ENCODE results near the gene POLR2E. TPM values are rescaled to one million over a fixed set of nuclear protein-coding genes. Genes with fewer than 3 reads are reported as not detected.

Gene POLR2E
- total and polyA plus RNA-seq, 8 donors, result 40.0 to 69.4 (median 61.3) TPM

- peak; percentile 36 to 57 (median 41) for ATAC-seq
- no peak for TF ChIP-seq CTCF (IDR thresholded peaks at IDR 0.05)
- peak; percentile 68 to 90 (median 78) for DNase-seq
- Histone ChIP-seq H3K36me3 (peaks cover 0 to 17% (median 0%) of the 10 kb centered on the region in 3 donors), H3K4me1 (peaks cover 7 to 20% (median 13%) of the 10 kb centered on the region in 3 donors), H3K27ac (peak overlapping the region; percentile 86 to 95 (median 92)), H3K27me3 (no peaks in the 10 kb centered on the region), H3K9me3 (no peaks in the 10 kb centered on the region), H3K4me3 (peak overlapping the region; percentile 48 to 81 (median 69))
- no peak for FAIRE-seq
- intact Hi-C loops (cut with DNase I), result no loop called here
- WGBS, 2 donors, result 1% methylated on average over 52 to 93 of the region's 93 CpGs
Measured at GRCh38 chr19:1104311-1105007, 9.3 kb upstream of the POLR2E start.

GRCh38 chr19:1103708-1104310, 8.6 kb upstream of the POLR2E start, which contains the start of gene GPX4:
Gene GPX4, plus strand, starts transcription at chr19:1103994. Its CDS starts 50 bp downstream, at chr19:1104044.
- no peak for TF ChIP-seq CTCF (IDR thresholded peaks at IDR 0.05)
- FAIRE-seq, result peak; percentile 94
- Histone ChIP-seq H3K27ac (peak within 1 kb of the TSS; percentile 86 to 95 (median 92)), H3K4me1 (peaks cover 7 to 20% (median 13%) of the 10 kb centered on the region in 3 donors), H3K9me3 (no peaks in the 10 kb centered on the region), H3K27me3 (no peaks in the 10 kb centered on the region), H3K4me3 (peak within 1 kb of the TSS; percentile 48 to 81 (median 69)), H3K36me3 (peaks cover 0 to 17% (median 0%) of the 10 kb centered on the region in 3 donors)
- peak; percentile 87 to 92 (median 89) for ATAC-seq
- peak; percentile 97 to 100 (median 99) for DNase-seq
- intact Hi-C loops (cut with DNase I), result no loop called here
- WGBS, 2 donors, result 0 to 1% methylated on average over 59 to 75 of the region's 75 CpGs

- 33% methylated on average over 20 of the region's 20 CpGs for WGBS, 2 donors
- ATAC-seq, result no peak
- intact Hi-C loops (cut with DNase I), result no loop called here
- Histone ChIP-seq H3K27me3 (no peaks in the 10 kb centered on the region), H3K27ac (peak overlapping the region; percentile 62 to 80 (median 74)), H3K4me3 (peak overlapping the region in 2 of 4 donors; percentile 11 to 28), H3K4me1 (peaks cover 7 to 20% (median 13%) of the 10 kb centered on the region in 3 donors), H3K9me3 (no peaks in the 10 kb centered on the region), H3K36me3 (peaks cover 0 to 12% (median 0%) of the 10 kb centered on the region in 3 donors)
- no peak for FAIRE-seq
- no peak for TF ChIP-seq CTCF (IDR thresholded peaks at IDR 0.05)
- DNase-seq, result peak in 1 of 6 donors; percentile 19
Measured at GRCh38 chr19:1103132-1103707, 8.0 kb upstream of the POLR2E start.

- TF ChIP-seq CTCF (IDR thresholded peaks at IDR 0.05), result no peak
- WGBS, 2 donors, result 65 to 74% methylated on average over 17 of the region's 17 CpGs
- intact Hi-C loops (cut with DNase I), result no loop called here
- no peaks in the 10 kb centered on the region for H3K9me3 ChIP-seq
- ATAC-seq (peak in 3 of 4 donors; percentile 6 to 21 (median 10)), DNase-seq (peak in 5 of 6 donors; percentile 38 to 76 (median 50)), FAIRE-seq (no peak)
- peaks cover 7 to 20% (median 13%) of the 10 kb centered on the region in 3 donors for H3K4me1 ChIP-seq
- H3K27ac ChIP-seq, result peak overlapping the region; percentile 13 to 80 (median 68)
- no peaks in the 10 kb centered on the region for H3K27me3 ChIP-seq
- peaks cover 0 to 5% (median 0%) of the 10 kb centered on the region in 3 donors for H3K36me3 ChIP-seq
- H3K4me3 ChIP-seq, result no peak overlapping the region
Measured at GRCh38 chr19:1102407-1103131, 7.4 kb upstream of the POLR2E start.
